Measurements from ENCODE around the gene ZNRF3. TPM values are rescaled to one million over a fixed set of nuclear protein-coding genes. Genes with fewer than 3 reads are reported as not detected.

Gene ZNRF3
- total and polyA plus RNA-seq, 8 donors, result 2.4 to 6.8 (median 3.9) TPM

- no peak for FAIRE-seq
- Histone ChIP-seq H3K27ac (no peak overlapping the region), H3K9me3 (no peaks in the 10 kb centered on the region), H3K27me3 (no peaks in the 10 kb centered on the region), H3K4me1 (no peaks in the 10 kb centered on the region), H3K4me3 (no peak overlapping the region), H3K36me3 (peaks cover 4 to 37% (median 19%) of the 10 kb centered on the region in 3 donors)
- WGBS, 2 donors, result 91 to 93% methylated on average over 38 of the region's 38 CpGs
- no peak for ATAC-seq
- intact Hi-C loops (cut with DNase I), result loop anchor here in 1 of 3 donors (10.0 kb wide), 1 partner anchor 95 kb away; no protein-coding TSS in a partner anchor
- TF ChIP-seq CTCF (IDR thresholded peaks at IDR 0.05), result no peak
- DNase-seq, result peak in 2 of 6 donors; percentile 31 to 73
These were observed 166.4 kb downstream of the ZNRF3 start for GRCh38 chr22:29049655-29050263.

- Histone ChIP-seq H3K27ac (no peak overlapping the region), H3K36me3 (peaks cover 4 to 32% (median 19%) of the 10 kb centered on the region in 3 donors), H3K4me1 (no peaks in the 10 kb centered on the region), H3K9me3 (no peaks in the 10 kb centered on the region), H3K4me3 (no peak overlapping the region), H3K27me3 (no peaks in the 10 kb centered on the region)
- intact Hi-C loops (cut with DNase I), result loop anchor here in 1 of 3 donors (10.0 kb wide), 1 partner anchor 94 kb away; no protein-coding TSS in a partner anchor
- WGBS, 2 donors, result 94 to 95% methylated on average over 24 of the region's 24 CpGs
- DNase-seq, result no peak
- no peak for TF ChIP-seq CTCF (IDR thresholded peaks at IDR 0.05)
- FAIRE-seq, result no peak
- ATAC-seq, result no peak
These were observed 167.1 kb downstream of the ZNRF3 start for GRCh38 chr22:29050457-29050856.

- H3K9me3 ChIP-seq, result no peaks in the 10 kb centered on the region
- ATAC-seq (no peak), FAIRE-seq (no peak), DNase-seq (no peak)
- H3K27ac ChIP-seq, result no peak overlapping the region
- peaks cover 0 to 19% (median 18%) of the 10 kb centered on the region in 3 donors for H3K36me3 ChIP-seq
- no peaks in the 10 kb centered on the region for H3K27me3 ChIP-seq
- H3K4me3 ChIP-seq, result no peak overlapping the region
- no peak for TF ChIP-seq CTCF (IDR thresholded peaks at IDR 0.05)
- H3K4me1 ChIP-seq, result no peaks in the 10 kb centered on the region
- intact Hi-C loops (cut with DNase I), result loop anchor here in 1 of 3 donors (10.0 kb wide), 1 partner anchor 92 kb away; no protein-coding TSS in a partner anchor
- WGBS, 2 donors, result 94 to 95% methylated on average over 8 of the region's 8 CpGs
These were observed 169.8 kb downstream of the ZNRF3 start for GRCh38 chr22:29053048-29053702.

- no peak for DNase-seq
- H3K36me3 ChIP-seq, result peaks cover 0 to 13% (median 10%) of the 10 kb centered on the region in 3 donors
- FAIRE-seq, result no peak
- H3K4me3 ChIP-seq, result no peak overlapping the region
- no peaks in the 10 kb centered on the region for H3K9me3 ChIP-seq
- TF ChIP-seq CTCF (IDR thresholded peaks at IDR 0.05), result no peak
- H3K27me3 ChIP-seq, result no peaks in the 10 kb centered on the region
- intact Hi-C loops (cut with DNase I), result loop anchor here in 1 of 3 donors (10.0 kb wide), 1 partner anchor 90 kb away; no protein-coding TSS in a partner anchor
- H3K4me1 ChIP-seq, result no peaks in the 10 kb centered on the region
- ATAC-seq, result no peak
- H3K27ac ChIP-seq, result no peak overlapping the region
- WGBS, 2 donors, result 77 to 83% methylated on average over 10 of the region's 10 CpGs
These were observed 170.9 kb downstream of the ZNRF3 start for GRCh38 chr22:29054251-29054767.
